ENCODE results near the gene LTBP1. TPM values are rescaled to one million over a fixed set of nuclear protein-coding genes. Genes with fewer than 3 reads are reported as not detected.

The LTBP1 gene
- total RNA-seq, 1 experiment from 2014 or later = 10.3 TPM

DNA sequence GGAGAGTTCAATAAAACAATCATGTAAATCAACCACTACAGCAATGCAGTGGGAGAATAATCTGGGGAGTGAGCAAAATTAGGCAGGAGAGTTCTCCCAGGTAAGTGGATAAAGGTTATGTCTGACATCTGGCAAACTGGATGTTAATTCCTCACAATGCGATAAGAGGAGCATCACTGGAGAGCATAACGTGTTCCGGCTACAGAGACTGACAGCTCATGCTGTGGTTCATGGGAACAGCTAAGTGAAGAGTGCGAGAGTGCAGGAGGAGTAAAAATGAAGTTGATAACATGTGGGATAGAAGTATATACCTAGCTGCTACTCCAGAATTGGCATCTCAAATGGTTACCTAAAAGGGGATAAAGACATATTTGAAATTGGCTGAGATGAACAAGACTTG is 153.2 kb downstream of the LTBP1 start:
- no peaks in the 10 kb centered on the region for H4K20me1 ChIP-seq (ENCODE audit: insufficient read depth)
- DNase-seq = no peak
- no peaks in the 10 kb centered on the region for H3K9me2 ChIP-seq (ENCODE audit: insufficient read depth)
- POLR2A ChIA-PET (ENCODE audit: unreplicated experiment) = no interaction called here
- H3K4me2 ChIP-seq = no peak overlapping the region
- intact Hi-C loops (cut with micrococcal nuclease; ENCODE audit: unreplicated experiment) = no loop called here
- no peaks in the 10 kb centered on the region for H3F3A ChIP-seq (ENCODE audit: insufficient read depth, low read depth)
- H2AFZ ChIP-seq = no peak overlapping the region
- CTCF ChIA-PET = no interaction called here
- H3K27me3 ChIP-seq (ENCODE audit: insufficient read depth, low read depth) = no peaks in the 10 kb centered on the region
- no peaks in the 10 kb centered on the region for H3K36me3 ChIP-seq (ENCODE audit: low read depth)
- no TSS peak for BruUV-seq (replicated peaks)
- H3K4me3 ChIP-seq = no peak overlapping the region
- 0 out of 2 replicates have a peak, but pooled peaks cover 7% of the 10 kb centered on the region for H3K4me1 ChIP-seq (replicated peaks; ENCODE audit: insufficient read depth)
- no peaks in the 10 kb centered on the region for H3K9me3 ChIP-seq (ENCODE audit: insufficient read depth, low read depth)
- H3K27ac ChIP-seq = no peak overlapping the region
- no peaks in the 10 kb centered on the region for H3K79me2 ChIP-seq (ENCODE audit: low read depth)
- TF ChIP-seq, protein P1, sequence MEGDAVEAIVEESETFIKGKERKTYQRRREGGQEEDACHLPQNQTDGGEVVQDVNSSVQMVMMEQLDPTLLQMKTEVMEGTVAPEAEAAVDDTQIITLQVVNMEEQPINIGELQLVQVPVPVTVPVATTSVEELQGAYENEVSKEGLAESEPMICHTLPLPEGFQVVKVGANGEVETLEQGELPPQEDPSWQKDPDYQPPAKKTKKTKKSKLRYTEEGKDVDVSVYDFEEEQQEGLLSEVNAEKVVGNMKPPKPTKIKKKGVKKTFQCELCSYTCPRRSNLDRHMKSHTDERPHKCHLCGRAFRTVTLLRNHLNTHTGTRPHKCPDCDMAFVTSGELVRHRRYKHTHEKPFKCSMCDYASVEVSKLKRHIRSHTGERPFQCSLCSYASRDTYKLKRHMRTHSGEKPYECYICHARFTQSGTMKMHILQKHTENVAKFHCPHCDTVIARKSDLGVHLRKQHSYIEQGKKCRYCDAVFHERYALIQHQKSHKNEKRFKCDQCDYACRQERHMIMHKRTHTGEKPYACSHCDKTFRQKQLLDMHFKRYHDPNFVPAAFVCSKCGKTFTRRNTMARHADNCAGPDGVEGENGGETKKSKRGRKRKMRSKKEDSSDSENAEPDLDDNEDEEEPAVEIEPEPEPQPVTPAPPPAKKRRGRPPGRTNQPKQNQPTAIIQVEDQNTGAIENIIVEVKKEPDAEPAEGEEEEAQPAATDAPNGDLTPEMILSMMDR (conservative IDR thresholded peaks at IDR 0.05) = no peak
- no peak for TF ChIP-seq EZH2 (IDR thresholded peaks at IDR 0.05; ENCODE audit: low read depth)

DNA sequence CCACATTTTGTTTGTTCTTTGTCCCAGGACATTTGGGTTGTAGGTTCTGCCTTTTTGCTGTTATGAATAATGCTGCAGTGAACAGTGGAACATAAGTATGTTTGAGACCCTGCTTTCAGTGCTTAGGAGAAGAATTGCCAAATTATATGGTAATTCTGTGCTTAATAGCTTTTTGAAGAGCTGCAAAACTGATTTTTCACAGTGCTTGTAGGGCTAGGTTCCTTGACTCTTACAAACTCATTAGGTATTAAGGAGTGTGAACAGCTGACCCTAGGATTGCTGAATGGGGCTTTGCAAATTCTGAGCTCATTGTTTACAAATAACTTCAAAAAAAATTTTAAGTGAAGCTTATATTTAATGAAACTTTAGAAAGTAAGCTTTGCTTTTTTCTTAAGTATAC is 154.2 kb downstream of the LTBP1 start:
- H3K4me2 ChIP-seq = no peak overlapping the region
- no peak overlapping the region for H3K4me3 ChIP-seq
- intact Hi-C loops (cut with micrococcal nuclease; ENCODE audit: unreplicated experiment) = no loop called here
- DNase-seq = no peak
- H3K27me3 ChIP-seq (ENCODE audit: insufficient read depth, low read depth) = no peaks in the 10 kb centered on the region
- H4K20me1 ChIP-seq (ENCODE audit: insufficient read depth) = no peaks in the 10 kb centered on the region
- H3F3A ChIP-seq (ENCODE audit: insufficient read depth, low read depth) = no peaks in the 10 kb centered on the region
- CTCF ChIA-PET = no interaction called here
- BruUV-seq (replicated peaks) = no TSS peak
- no peak overlapping the region for H3K27ac ChIP-seq
- 0 out of 2 replicates have a peak, but pooled peaks cover 7% of the 10 kb centered on the region for H3K4me1 ChIP-seq (replicated peaks; ENCODE audit: insufficient read depth)
- no peaks in the 10 kb centered on the region for H3K9me2 ChIP-seq (ENCODE audit: insufficient read depth)
- no peaks in the 10 kb centered on the region for H3K9me3 ChIP-seq (ENCODE audit: insufficient read depth, low read depth)
- POLR2A ChIA-PET (ENCODE audit: unreplicated experiment) = interaction anchor here (0.6 kb wide), 1 partner anchor 258 kb away, joined by 5 read pairs; no protein-coding TSS in a partner anchor
- no peaks in the 10 kb centered on the region for H3K36me3 ChIP-seq (ENCODE audit: low read depth)
- H3K79me2 ChIP-seq (ENCODE audit: low read depth) = no peaks in the 10 kb centered on the region
- H2AFZ ChIP-seq = no peak overlapping the region
- no peak for TF ChIP-seq EZH2 (IDR thresholded peaks at IDR 0.05; ENCODE audit: low read depth)
- TF ChIP-seq, protein P1 (conservative IDR thresholded peaks at IDR 0.05) = no peak

- BruUV-seq (replicated peaks) = no TSS peak
Observed at GRCh38 chr2:33104052-33104623, 157.4 kb downstream of the LTBP1 start.

More at GRCh38 chr2:33104052-33104623, 157.4 kb downstream of the LTBP1 start:
- Histone ChIP-seq H3K27ac (no peak overlapping the region), H3K27me3 (ENCODE audit: insufficient read depth, low read depth) (no peaks in the 10 kb centered on the region), H3K36me3 (ENCODE audit: low read depth) (no peaks in the 10 kb centered on the region), H3K9me3 (ENCODE audit: insufficient read depth, low read depth) (no peaks in the 10 kb centered on the region), H3K4me1 (replicated peaks; ENCODE audit: insufficient read depth) (0 out of 2 replicates have a peak, but pooled peaks cover 7% of the 10 kb centered on the region), H3K9me2 (ENCODE audit: insufficient read depth) (no peaks in the 10 kb centered on the region), H3F3A (ENCODE audit: insufficient read depth, low read depth) (no peaks in the 10 kb centered on the region), H3K4me3 (no peak overlapping the region), H3K4me2 (0 out of 2 replicates have a peak overlapping the region, but pooled peaks have one; percentile 2), H3K79me2 (ENCODE audit: low read depth) (no peaks in the 10 kb centered on the region), H2AFZ (no peak overlapping the region), H4K20me1 (ENCODE audit: insufficient read depth) (no peaks in the 10 kb centered on the region)
- CTCF ChIA-PET = no interaction called here
- POLR2A ChIA-PET (ENCODE audit: unreplicated experiment) = no interaction called here
- TF ChIP-seq, protein P1 (conservative IDR thresholded peaks at IDR 0.05) = no peak
- no peak for TF ChIP-seq EZH2 (IDR thresholded peaks at IDR 0.05; ENCODE audit: low read depth)
- intact Hi-C loops (cut with micrococcal nuclease; ENCODE audit: unreplicated experiment) = no loop called here
- DNase-seq = peak in 1 of 2 experiments; percentile 7
